SK-N-SH treated with all-trans-retinoic acid at 6 μM for 48 hours (cell line): ENCODE measurements around the gene FAM229B.
A peak's percentile ranks its signal among the peaks of the same experiment; 100 is the strongest.

Source experiments
- ATAC-seq: fragments of 200-7000 bp; cut with Tn5 transposase; 3 replicates; pipeline ENCODE4 v1.9.1; 2020; ENCODE audit warnings: mild to moderate bottlenecking, moderate library complexity
- ARNTL ChIP-seq: fragments of 450-650 bp; formaldehyde crosslinking; IDR thresholded peaks from 2 replicates; pipeline ENCODE4 v1.5.0; 2020; ENCODE audit warnings: low read depth, mild to moderate bottlenecking, moderate library complexity, borderline replicate concordance
- BACH2 ChIP-seq: fragments of 250-450 bp; sonication (Bioruptor Pico); IDR thresholded peaks from 2 replicates; pipeline ENCODE4 v1.9.0; 2021; ENCODE audit warnings: mild to moderate bottlenecking, borderline replicate concordance
- CREB5 ChIP-seq: fragments of 250-450 bp; sonication (Bioruptor Pico); IDR thresholded peaks from 2 replicates; pipeline ENCODE4 v1.5.1; 2020; ENCODE audit warnings: low read depth, mild to moderate bottlenecking, moderate library complexity
- CSRNP3 ChIP-seq: fragments of 250-450 bp; sonication (Bioruptor Pico); IDR thresholded peaks from 2 replicates; pipeline ENCODE4 v1.5.1; 2021; ENCODE audit warnings: mild to moderate bottlenecking, moderate library complexity
- ISL1 ChIP-seq: fragments of 250-450 bp; sonication (Bioruptor Pico); IDR thresholded peaks from 2 replicates; pipeline ENCODE4 v2.1.2; 2022; ENCODE audit warnings: mild to moderate bottlenecking, moderate library complexity
- OSR1 ChIP-seq: fragments of 250-450 bp; sonication (Bioruptor Pico); IDR thresholded peaks from 2 replicates; pipeline ENCODE4 v1.8.0; 2022; ENCODE audit warnings: moderate library complexity, mild to moderate bottlenecking, inconsistent platforms
- PATZ1 ChIP-seq: fragments of 250-450 bp; sonication (Bioruptor Pico); IDR thresholded peaks from 2 replicates; pipeline ENCODE4 v1.8.0; 2020; ENCODE audit warnings: mild to moderate bottlenecking, moderate library complexity, borderline replicate concordance
- POU6F1 ChIP-seq: fragments of 250-450 bp; sonication (Bioruptor Pico); IDR thresholded peaks from 2 replicates; pipeline ENCODE4 v1.8.0; 2021; ENCODE audit warnings: low read depth, mild to moderate bottlenecking, moderate library complexity, borderline replicate concordance
- PPARA ChIP-seq: fragments of 250-450 bp; sonication (Bioruptor Pico); IDR thresholded peaks from 2 replicates; pipeline ENCODE4 v1.5.0; 2020; ENCODE audit warnings: mild to moderate bottlenecking, borderline replicate concordance
- RARB ChIP-seq: fragments of 250-450 bp; sonication (Bioruptor Pico); IDR thresholded peaks from 2 replicates; pipeline ENCODE4 v1.8.0; 2021; ENCODE audit warnings: mild to moderate bottlenecking, moderate library complexity
- TCF4 ChIP-seq: fragments of 250-450 bp; sonication (Bioruptor Pico); IDR thresholded peaks from 2 replicates; pipeline ENCODE4 v1.8.0; 2021; ENCODE audit warnings: mild to moderate bottlenecking, moderate library complexity, borderline replicate concordance
- TOX ChIP-seq: fragments of 250-450 bp; sonication (Bioruptor Pico); IDR thresholded peaks from 2 replicates; pipeline ENCODE4 v1.8.0; 2021; ENCODE audit warnings: mild to moderate bottlenecking, moderate library complexity, borderline replicate concordance
- TSHZ2 ChIP-seq: fragments of 250-450 bp; sonication (Bioruptor Pico); IDR thresholded peaks from 2 replicates; pipeline ENCODE4 v1.5.0; 2020; ENCODE audit warnings: mild to moderate bottlenecking, moderate library complexity
- ZC3H10 ChIP-seq: fragments of 250-450 bp; sonication (Bioruptor Pico); IDR thresholded peaks from 2 replicates; pipeline ENCODE4 v1.5.1; 2021; ENCODE audit warnings: mild to moderate bottlenecking, moderate library complexity
- ZFP3 ChIP-seq: fragments of 250-450 bp; sonication (Bioruptor Pico); IDR thresholded peaks from 2 replicates; pipeline ENCODE4 v1.5.0; 2020; ENCODE audit warnings: mild to moderate bottlenecking, moderate library complexity
- ZNF565 ChIP-seq: fragments of 450-650 bp; formaldehyde crosslinking; conservative IDR thresholded peaks from 2 replicates; pipeline ENCODE4 v1.5.0; 2020; ENCODE audit warnings: low read depth, mild to moderate bottlenecking, moderate library complexity
- ZNF70 ChIP-seq: fragments of 450-650 bp; formaldehyde crosslinking; IDR thresholded peaks from 2 replicates; pipeline ENCODE4 v1.5.0; 2020; ENCODE audit warnings: mild to moderate bottlenecking, moderate library complexity
- ZNF8 ChIP-seq: fragments of 450-650 bp; formaldehyde crosslinking; IDR thresholded peaks from 2 replicates; pipeline ENCODE4 v1.5.0; 2020; ENCODE audit warnings: mild to moderate bottlenecking, moderate library complexity

The FAM229B gene

GRCh38 chr6:112087136-112087911, at the start of gene FAM229B, which contains the start of gene TUBE1:
TSS of gene FAM229B (plus strand) at chr6:112087591. CDS start at chr6:112099284, 11,693 bp downstream.
TSS of gene TUBE1 (minus strand) at chr6:112087482. CDS start at chr6:112087434, 48 bp downstream.
- TF ChIP-seq ZNF70 (CRISPR knock-in tag) (no peak), TCF4 (CRISPR knock-in tag) (peak; percentile 28; the same call in 1 of the 2 replicates), CSRNP3 (CRISPR knock-in tag) (no peak), TOX (CRISPR knock-in tag) (no peak), PPARA (CRISPR knock-in tag) (no peak), BACH2 (CRISPR knock-in tag) (no peak), TSHZ2 (CRISPR knock-in tag) (no peak), ZNF565 (CRISPR knock-in tag) (no peak)
- peak; percentile 94 for ATAC-seq

- peak; percentile 97 for ATAC-seq
- TF ChIP-seq ZFP3 (CRISPR knock-in tag) (0 out of 2 replicates have a peak, but pooled peaks have one; percentile 20), ZNF565 (CRISPR knock-in tag) (no peak), TSHZ2 (CRISPR knock-in tag) (no peak)
These were observed 49.6 kb upstream of the FAM229B start for GRCh38 chr6:112037783-112038216.

- ATAC-seq: peak; percentile 12
- no peak for TF ChIP-seq PPARA (CRISPR knock-in tag)
- no peak for TF ChIP-seq ISL1 (CRISPR knock-in tag)
- no peak for TF ChIP-seq ARNTL (CRISPR knock-in tag)
- TF ChIP-seq POU6F1 (CRISPR knock-in tag): no peak
- no peak for TF ChIP-seq TOX (CRISPR knock-in tag)
- TF ChIP-seq ZNF70 (CRISPR knock-in tag): no peak
- TF ChIP-seq OSR1 (CRISPR knock-in tag): no peak
- no peak for TF ChIP-seq PATZ1 (CRISPR knock-in tag)
- TF ChIP-seq RARB (CRISPR knock-in tag): no peak
- TF ChIP-seq CREB5: no peak
- TF ChIP-seq ZFP3 (CRISPR knock-in tag): no peak
- TF ChIP-seq ZC3H10 (CRISPR knock-in tag): no peak
- TF ChIP-seq ZNF8: no peak
These were observed 49.1 kb upstream of the FAM229B start for GRCh38 chr6:112038268-112038667.
